HL-60 (cell line): ENCODE data around the gene ITGB5.

Experiments
- DNase-seq, 2 experiments: peaks; one replicate each; pipeline ENCODE4 v3.0.0-alpha.2; 2010 to 2020; ENCODE audit warnings: low read depth in 1 of 2, low spot score in 1 of 2
- H3K27ac ChIP-seq: fragments of 250-450 bp; sonication (Bioruptor Pico); replicated peaks from 2 replicates; pipeline ENCODE4 v1.5.1; 2020; ENCODE audit warnings: mild to moderate bottlenecking, moderate library complexity
- H3K27me3 ChIP-seq: fragments of 250-450 bp; sonication (Bioruptor Pico); 2 replicates; pipeline ENCODE4 v1.5.1; 2021; ENCODE audit warnings: mild to moderate bottlenecking, moderate library complexity; ENCODE audit not compliant: insufficient read depth, poor library complexity, severe bottlenecking
- H3K4me3 ChIP-seq: replicated peaks from 2 replicates; pipeline ENCODE4 v1.5.1; 2011; ENCODE audit warnings: mild to moderate bottlenecking, control low read depth, low read length; ENCODE audit not compliant: insufficient read depth
- CTCF ChIP-seq: IDR thresholded peaks from one replicate; pipeline ENCODE4 v1.5.1; 2011; ENCODE audit warnings: low read length, control low read depth, inconsistent platforms; ENCODE audit not compliant: insufficient read depth
- GABPA ChIP-seq: IDR thresholded peaks from 2 replicates; pipeline ENCODE4 v1.6.1; 2012; ENCODE audit warnings: low read depth
- POLR2AphosphoS5 ChIP-seq: IDR thresholded peaks from 2 replicates; pipeline ENCODE4 v1.6.1; 2012; ENCODE audit warnings: low read depth
- REST ChIP-seq: IDR thresholded peaks from 2 replicates; pipeline ENCODE4 v1.6.1; 2012; ENCODE audit warnings: low read depth; ENCODE audit not compliant: insufficient replicate concordance
- SPI1 ChIP-seq: IDR thresholded peaks from 2 replicates; pipeline ENCODE4 v1.6.1; 2012; ENCODE audit warnings: low read depth, mild to moderate bottlenecking, borderline replicate concordance

Gene ITGB5

DNA sequence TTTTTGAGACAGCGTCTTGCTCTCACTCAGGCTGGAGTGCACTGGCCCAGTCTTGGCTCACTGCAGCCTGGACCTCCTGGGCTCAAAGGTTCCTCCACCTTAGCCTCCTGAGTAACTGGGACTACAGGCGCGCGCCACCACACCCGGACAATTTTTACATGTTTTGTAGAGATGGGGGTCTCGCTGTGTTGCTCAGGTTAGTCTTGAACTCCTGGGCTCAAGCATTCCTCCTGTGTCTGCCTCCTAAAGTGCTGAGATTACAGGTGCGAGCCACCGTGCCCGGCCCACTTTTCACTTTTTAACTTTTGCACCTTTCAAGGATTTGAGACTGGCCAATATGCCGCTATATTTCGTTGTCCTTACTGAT, 750 bp upstream of the ITGB5 start:
- Histone ChIP-seq H3K27ac (no peak overlapping the region), H3K27me3 (peaks cover 47% of the 10 kb centered on the region), H3K4me3 (no peak overlapping the region)
- TF ChIP-seq CTCF (no peak), GABPA (no peak), POLR2AphosphoS5 (no peak), REST (no peak)
- no peak for DNase-seq

DNA sequence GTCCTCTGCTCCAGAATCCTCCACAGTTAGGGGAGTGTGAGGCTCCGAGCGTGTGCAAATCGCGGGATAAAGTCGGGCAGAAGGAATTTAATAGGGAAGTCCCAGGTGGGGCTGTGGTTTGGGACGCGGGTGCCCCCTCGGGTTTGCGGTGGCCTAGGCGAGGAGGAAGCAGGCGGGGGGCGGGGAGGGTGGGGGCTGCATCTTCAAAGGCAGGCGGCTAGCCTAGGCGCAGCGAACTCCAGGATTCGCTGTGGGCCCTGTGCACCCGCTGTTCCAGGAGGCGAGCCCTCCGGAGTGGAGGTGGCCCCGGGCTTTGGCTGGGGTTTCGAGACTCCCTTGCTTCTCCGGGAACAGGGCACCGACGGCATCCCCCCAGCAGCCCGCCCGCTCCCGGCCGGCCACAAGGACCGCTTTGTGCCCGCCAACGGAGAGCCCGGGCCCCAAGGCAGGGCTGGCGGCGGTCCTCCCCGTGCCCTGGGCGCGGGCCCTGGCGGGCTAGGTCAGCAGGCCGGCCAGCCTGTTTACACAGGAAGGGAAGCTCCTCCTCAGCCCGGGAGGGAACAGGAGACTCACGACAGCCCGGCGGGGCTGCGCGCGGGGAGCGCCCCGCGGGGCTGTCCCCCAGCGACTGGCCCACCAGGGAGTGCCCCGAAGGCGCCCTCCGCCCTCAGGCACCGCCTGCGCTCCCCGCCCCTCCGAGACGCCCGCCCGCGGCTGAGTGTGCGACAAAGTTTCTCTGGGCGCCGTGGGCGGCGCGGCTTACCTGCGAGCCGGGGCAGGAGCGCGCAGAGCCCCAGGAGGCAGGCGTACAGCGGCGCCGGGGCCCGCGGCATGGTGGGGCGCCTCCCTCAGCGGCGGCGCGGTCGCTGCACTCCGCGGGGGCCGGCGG, 753 bp downstream of the ITGB5 start:
- no peak for DNase-seq
- Histone ChIP-seq H3K27ac (no peak overlapping the region), H3K4me3 (peak overlapping the region; percentile 18), H3K27me3 (peaks cover 51% of the 10 kb centered on the region)
- TF ChIP-seq REST (no peak), GABPA (no peak), SPI1 (no peak), CTCF (no peak), POLR2AphosphoS5 (no peak)

DNA sequence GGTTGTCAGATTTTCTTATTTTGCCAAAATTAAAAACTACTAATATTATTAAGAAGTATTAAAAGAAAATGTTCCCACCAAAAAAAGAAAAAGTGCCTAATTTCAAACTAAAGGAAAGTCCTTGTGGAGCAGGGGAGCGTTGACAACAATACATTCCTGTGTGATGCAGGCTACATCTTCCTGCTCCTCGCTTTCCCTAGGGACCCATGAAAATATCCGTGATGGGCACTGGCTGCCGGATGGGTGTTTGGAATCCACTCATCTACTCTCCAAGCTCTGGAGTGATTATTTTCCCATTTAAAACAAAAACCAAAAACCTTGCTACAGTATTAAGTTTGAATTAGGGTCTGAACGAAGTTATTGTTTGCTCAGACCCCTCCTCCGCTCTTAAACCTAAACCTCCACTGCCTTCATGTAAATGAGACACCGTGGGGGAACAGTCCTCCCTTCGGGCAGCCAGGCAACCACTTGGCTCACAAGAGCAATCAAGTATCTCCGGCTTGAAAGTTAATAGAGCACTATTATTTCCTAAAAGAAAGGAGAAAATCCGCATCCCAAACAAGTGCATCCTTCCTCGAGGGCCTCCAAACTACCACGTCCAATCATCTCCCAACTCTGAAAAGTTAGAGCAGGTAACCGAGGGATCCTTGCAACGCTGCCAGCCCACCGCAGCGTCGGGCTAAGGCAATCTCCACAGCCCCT, 1.5 kb downstream of the ITGB5 start:
- no peak overlapping the region for H3K4me3 ChIP-seq
- no peak for TF ChIP-seq REST
- no peak for TF ChIP-seq POLR2AphosphoS5
- no peak for TF ChIP-seq GABPA
- no peak for TF ChIP-seq SPI1
- no peak for TF ChIP-seq CTCF
- H3K27me3 ChIP-seq, result peaks cover 51% of the 10 kb centered on the region
- no peak for DNase-seq
- H3K27ac ChIP-seq, result no peak overlapping the region
